OCI-LY1 (cell line): ENCODE results near the gene FAM83F.

Experiments used
- CTCF ChIP-seq: fragments of 200-600 bp; sonication (generic), shearing (Covaris generic); IDR thresholded peaks from 2 replicates; pipeline ENCODE4 v1.5.1; 2017; ENCODE audit warnings: mild to moderate bottlenecking, antibody characterized with exemption, low read length, moderate library complexity, mixed read lengths
- EZH2 ChIP-seq: fragments of 200-600 bp; sonication (generic), shearing (Covaris generic); IDR thresholded peaks from 2 replicates; pipeline ENCODE4 v1.8.0; 2017; ENCODE audit warnings: borderline replicate concordance, mixed run types, mild to moderate bottlenecking, antibody characterized with exemption, low read length, moderate library complexity, mixed read lengths

- TF ChIP-seq CTCF (no peak), EZH2 (no peak)
Observed at GRCh38 chr22:39988386-39989114, 6.2 kb upstream of the FAM83F start.
